H1 (cell line): ENCODE measurements around the gene POLE3. TPM values are rescaled to one million over a fixed set of nuclear protein-coding genes. Genes with fewer than 3 reads are reported as not detected.

Source experiments
- CTCF ChIA-PET: fragments of 300-600 bp; sonication (Branson Sonifier 250); formaldehyde crosslinking; loops from one replicate; lab custom pipeline; 2021; ENCODE audit not compliant: partially characterized antibody; lab: Charles Lee
- POLR2A ChIA-PET: fragments of 300-600 bp; sonication (Branson Sonifier 250); formaldehyde crosslinking; loops from one replicate; lab custom pipeline; 2021; ENCODE audit warnings: inconsistent platforms; ENCODE audit not compliant: partially characterized antibody; lab: Charles Lee
- DNase-seq, 2 experiments: peaks; one replicate each; pipeline versions ENCODE4 v3.0.0 to v3.0.0-alpha.2; 2010 to 2022; ENCODE audit warnings: low spot score in 2 of 2, low read depth in 1 of 2, mixed read lengths in 1 of 2
- FAIRE-seq: peaks from 2 replicates; lab custom pipeline; 2011; peaks lifted over from hg19 to GRCh38; lab: Jason Lieb, UNC
- H2AFZ ChIP-seq: 2 replicates; pipeline ENCODE4 v1.8.1; 2012; ENCODE audit warnings: low read length, inconsistent platforms
- H2AK5ac ChIP-seq: 2 replicates; pipeline ENCODE4 v1.6.1; 2013; ENCODE audit warnings: low read depth, low read length
- H2BK120ac ChIP-seq: replicated peaks from 2 replicates; pipeline ENCODE3; 2013; ENCODE audit warnings: low read depth, low read length, inconsistent platforms
- H2BK12ac ChIP-seq: 2 replicates; pipeline ENCODE4 v1.6.1; 2013; ENCODE audit warnings: low read depth, low read length
- H2BK15ac ChIP-seq: 2 replicates; pipeline ENCODE4 v1.6.1; 2013; ENCODE audit warnings: low read length
- H2BK20ac ChIP-seq: 2 replicates; pipeline ENCODE4 v1.6.1; 2013; ENCODE audit warnings: low read length
- H2BK5ac ChIP-seq: 2 replicates; pipeline ENCODE4 v1.6.1; 2013; ENCODE audit warnings: low read depth, low read length
- H3K14ac ChIP-seq: 2 replicates; pipeline ENCODE4 v1.6.1; 2013; ENCODE audit warnings: inconsistent platforms; ENCODE audit not compliant: insufficient read length
- H3K18ac ChIP-seq: 2 replicates; pipeline ENCODE4 v1.6.1; 2013; ENCODE audit warnings: low read length; ENCODE audit errors: extremely low read depth
- H3K23ac ChIP-seq: 2 replicates; pipeline ENCODE4 v1.6.1; 2013; ENCODE audit warnings: inconsistent platforms; ENCODE audit not compliant: insufficient read length
- H3K23me2 ChIP-seq: 2 replicates; pipeline ENCODE4 v1.6.1; 2013; ENCODE audit warnings: low read depth, low read length
- H3K27ac ChIP-seq: 2 replicates; pipeline ENCODE4 v1.6.1; 2011; ENCODE audit warnings: low read depth, low read length, inconsistent platforms
- H3K27me3 ChIP-seq, 4 experiments: replicated peaks in 1 of 4; 1 replicate in 1 of 4; 2 replicates in 3 of 4; pipeline versions ENCODE4 v1.6.1 to v1.8.1; 2011 to 2013; ENCODE audit warnings: low read length in 3 of 4, mild to moderate bottlenecking in 3 of 4, inconsistent platforms in 2 of 4, mixed read lengths in 2 of 4, moderate library complexity in 1 of 4; ENCODE audit not compliant: control insufficient read depth in 3 of 4, insufficient read depth in 3 of 4; ENCODE audit errors: extremely low read depth in 1 of 4
- H3K36me3 ChIP-seq, 4 experiments: 2 replicates each; pipeline versions ENCODE4 v1.6.1 to v1.8.1; 2011 to 2013; ENCODE audit warnings: mild to moderate bottlenecking in 4 of 4, low read length in 3 of 4, moderate library complexity in 2 of 4, control low read depth in 1 of 4, inconsistent platforms in 1 of 4; ENCODE audit not compliant: insufficient read depth in 4 of 4, control insufficient read depth in 2 of 4
- H3K4ac ChIP-seq: replicated peaks from 2 replicates; pipeline ENCODE3; 2013; ENCODE audit warnings: low read length, low read depth, mixed read lengths, inconsistent platforms; ENCODE audit not compliant: insufficient read length
- H3K4me1 ChIP-seq, 4 experiments: replicated peaks in 1 of 4; 1 replicate in 1 of 4; 2 replicates in 3 of 4; pipeline versions ENCODE4 v1.6.1 to v1.8.1; 2011 to 2013; ENCODE audit warnings: low read length in 3 of 4, inconsistent platforms in 2 of 4, mixed read lengths in 1 of 4; ENCODE audit not compliant: insufficient read depth in 4 of 4, control insufficient read depth in 3 of 4
- H3K4me2 ChIP-seq, 2 experiments: 2 replicates each; pipeline versions ENCODE4 v1.6.1 to v1.8.1; 2011 to 2013; ENCODE audit warnings: low read depth in 2 of 2, low read length in 2 of 2, control low read depth in 1 of 2, inconsistent platforms in 1 of 2, mild to moderate bottlenecking in 1 of 2; ENCODE audit not compliant: insufficient read depth in 1 of 2
- H3K4me3 ChIP-seq, 4 experiments: fragments of 200-600, 300-600 bp in 1 of 4; sonication (generic), shearing (Covaris generic), sonication (Bioruptor Twin) in 1 of 4; 2 replicates each; pipeline versions ENCODE4 v1.5.1 to v1.8.1; 2011 to 2016; ENCODE audit warnings: low read length in 4 of 4, low read depth in 3 of 4, control low read depth in 2 of 4, inconsistent platforms in 2 of 4, mild to moderate bottlenecking in 2 of 4, mixed read lengths in 1 of 4, moderate library complexity in 1 of 4; ENCODE audit not compliant: insufficient read depth in 2 of 4; ENCODE audit errors: extremely low read depth in 1 of 4
- H3K56ac ChIP-seq: replicated peaks from 2 replicates; pipeline ENCODE3; 2013; ENCODE audit warnings: low read depth, mild to moderate bottlenecking, mixed read lengths, low read length, inconsistent platforms; ENCODE audit not compliant: insufficient read length
- H3K79me1 ChIP-seq: 2 replicates; pipeline ENCODE4 v1.6.1; 2013; ENCODE audit warnings: low read depth, low read length, control low read depth
- H3K79me2 ChIP-seq, 2 experiments: 2 replicates each; pipeline versions ENCODE4 v1.6.1 to v1.8.1; 2012 to 2013; ENCODE audit warnings: low read length in 2 of 2, mild to moderate bottlenecking in 2 of 2, inconsistent platforms in 1 of 2; ENCODE audit not compliant: insufficient read depth in 2 of 2, control insufficient read depth in 1 of 2
- H3K9ac ChIP-seq, 4 experiments: replicated peaks in 1 of 4; 1 replicate in 1 of 4; 2 replicates in 3 of 4; pipeline versions ENCODE4 v1.6.1 to v1.8.1; 2011 to 2013; ENCODE audit warnings: low read depth in 3 of 4, low read length in 3 of 4, control low read depth in 2 of 4, mild to moderate bottlenecking in 2 of 4, moderate library complexity in 2 of 4, inconsistent platforms in 1 of 4; ENCODE audit errors: extremely low read depth in 1 of 4
- H3K9me3 ChIP-seq, 2 experiments: 2 replicates each; pipeline versions ENCODE4 v1.6.1 to v1.8.1; 2012 to 2013; ENCODE audit warnings: mild to moderate bottlenecking in 2 of 2, moderate library complexity in 2 of 2, control low read depth in 1 of 2, inconsistent platforms in 1 of 2, low read depth in 1 of 2, low read length in 1 of 2, mixed read lengths in 1 of 2; ENCODE audit not compliant: insufficient read depth in 2 of 2
- H4K20me1 ChIP-seq, 2 experiments: replicated peaks in 1 of 2; 2 replicates each; pipeline versions ENCODE3 to v1.8.1; 2011 to 2013; ENCODE audit warnings: inconsistent platforms in 2 of 2, low read length in 2 of 2, mild to moderate bottlenecking in 1 of 2; ENCODE audit not compliant: insufficient read depth in 2 of 2, control insufficient read depth in 1 of 2
- H4K5ac ChIP-seq: 2 replicates; pipeline ENCODE4 v1.6.1; 2013; ENCODE audit warnings: low read length, low read depth, mixed read lengths, inconsistent platforms; ENCODE audit not compliant: insufficient read length
- H4K8ac ChIP-seq: 2 replicates; pipeline ENCODE4 v1.8.0; 2013; ENCODE audit warnings: mild to moderate bottlenecking, moderate library complexity, low read length, inconsistent platforms; ENCODE audit not compliant: insufficient read depth; ENCODE audit errors: extremely low read depth
- H4K91ac ChIP-seq: replicated peaks from 2 replicates; pipeline ENCODE3; 2013; ENCODE audit warnings: low read length, mixed read lengths, inconsistent platforms; ENCODE audit not compliant: insufficient read length
- MAFK ChIP-seq: IDR thresholded peaks from 2 replicates; pipeline ENCODE4 v1.6.1; 2012; ENCODE audit warnings: low read depth, mild to moderate bottlenecking, improper control_type of control experiment, low read length
- POLR2AphosphoS5 ChIP-seq: IDR thresholded peaks from 2 replicates; pipeline ENCODE4 v1.6.1; 2011; ENCODE audit warnings: low read depth, low read length
- SIX5 ChIP-seq: IDR thresholded peaks from 2 replicates; pipeline ENCODE4 v1.6.1; 2011; ENCODE audit warnings: mild to moderate bottlenecking, low read depth, low read length
- TCF12 ChIP-seq: IDR thresholded peaks from 2 replicates; pipeline ENCODE4 v1.6.1; 2011; ENCODE audit warnings: low read depth, mild to moderate bottlenecking, low read length
- WGBS, 2 experiments: shearing (Covaris generic) in 1 of 2; methylation state at CpG; one replicate each; pipeline versions ENCODE4 v1.1.6 to v1.1.7; 2013 to 2015; ENCODE audit warnings: low lambda C conversion rate in 2 of 2, mixed read lengths in 2 of 2, inconsistent platforms in 1 of 2, low coverage in 1 of 2, missing lambda C conversion rate in 1 of 2; ENCODE audit not compliant: insufficient replicate concordance in 2 of 2, insufficient coverage in 1 of 2, insufficient read length in 1 of 2; ENCODE audit errors: extremely low coverage in 1 of 2, missing lambda C conversion rate in 1 of 2; 5-methylcytosine and 5-hydroxymethylcytosine counted together
- polyA plus RNA-seq, 7 experiments: library from polyadenylated mRNA; depleted of rRNA in 3 of 7; stranded (reverse) in 5 of 7; unstranded in 2 of 7; fragments of >200 nt in 5 of 7; fragments of 200-250 nt in 2 of 7; gene quantifications; 1 replicate in 5 of 7; 2 replicates in 1 of 7; 4 replicates in 1 of 7; pipeline versions ENCODE4 v1.2.1 to v1.2.3, GENCODE V29; 2011 to 2013; ENCODE audit warnings: missing spikeins in 2 of 7, mixed read lengths in 2 of 7
- total RNA-seq: library from RNA; stranded (reverse); fragmentation: NEBNext Ultra II Directional; extraction: Animal tissue kit (Norgen Biotek cat#: 25700); gene quantifications from 2 replicates; pipeline ENCODE4 v1.2.1, GENCODE V29; 2021

POLE3 gene
- total and polyA plus RNA-seq, 2 of the 8 experiments (the other 6 are each of a cell fraction or from before 2014, with no cell fraction given) = 52.7 to 77.3 TPM

GRCh38 chr9:113380869-113381378, 29.6 kb downstream of the POLE3 start:
- Histone ChIP-seq H2BK5ac (no peak overlapping the region), H3K18ac (no peak overlapping the region; the same call in 1 of the 2 replicates), H3K36me3 (no peaks in the 10 kb centered on the region), H3K14ac (no peak overlapping the region), H3K9me3 (no peaks in the 10 kb centered on the region), H3K27ac (no peak overlapping the region), H3K23ac (no peak overlapping the region), H3K27me3 (no peaks in the 10 kb centered on the region; a peak in 1 of 7 replicates), H2BK120ac (no peak overlapping the region), H3K4me3 (no peak overlapping the region), H4K8ac (no peak overlapping the region), H4K5ac (no peak overlapping the region), H2AFZ (peak overlapping the region; percentile 78), H4K91ac (no peak overlapping the region), H3K79me1 (no peaks in the 10 kb centered on the region), H2BK12ac (no peak overlapping the region), H3K23me2 (peaks cover 3% of the 10 kb centered on the region; the same call in 1 of the 2 replicates), H3K4me1 (no peaks in the 10 kb centered on the region; a peak in 1 of 7 replicates), H3K79me2 (no peaks in the 10 kb centered on the region), H4K20me1 (no peaks in the 10 kb centered on the region), H3K56ac (no peak overlapping the region), H2AK5ac (no peak overlapping the region), H3K4ac (no peak overlapping the region), H3K4me2 (0 out of 4 replicates have a peak overlapping the region, but pooled peaks of 1 of the 2 experiments have one; percentile 20), H2BK20ac (no peak overlapping the region), H3K9ac (peak overlapping the region in 1 of 4 experiments; percentile 10; a peak in 1 of 7 replicates), H2BK15ac (no peak overlapping the region)
- ChIA-PET CTCF (no interaction called here), POLR2A (interaction anchor here (1.2 to 1.6 kb wide), 2 partner anchors 19 to 30 kb away, joined by 3 read pairs; partner anchors contain the start of genes C9orf43 and POLE3)
- DNase-seq (no peak), FAIRE-seq (no peak)
- WGBS, 2 experiments = 100% methylated on average over 1 of the region's 1 CpG; no CpG with 5 or more reads in 1 of the 2 experiments
- TF ChIP-seq TCF12 (no peak), POLR2AphosphoS5 (no peak), SIX5 (no peak), MAFK (no peak)
